Measurements from ENCODE around the gene ACTR8. TPM values are rescaled to one million over a fixed set of nuclear protein-coding genes. Genes with fewer than 3 reads are reported as not detected.

ACTR8 gene
- total RNA-seq, 1 donor from 2014 or later = 40.1 TPM

DNA sequence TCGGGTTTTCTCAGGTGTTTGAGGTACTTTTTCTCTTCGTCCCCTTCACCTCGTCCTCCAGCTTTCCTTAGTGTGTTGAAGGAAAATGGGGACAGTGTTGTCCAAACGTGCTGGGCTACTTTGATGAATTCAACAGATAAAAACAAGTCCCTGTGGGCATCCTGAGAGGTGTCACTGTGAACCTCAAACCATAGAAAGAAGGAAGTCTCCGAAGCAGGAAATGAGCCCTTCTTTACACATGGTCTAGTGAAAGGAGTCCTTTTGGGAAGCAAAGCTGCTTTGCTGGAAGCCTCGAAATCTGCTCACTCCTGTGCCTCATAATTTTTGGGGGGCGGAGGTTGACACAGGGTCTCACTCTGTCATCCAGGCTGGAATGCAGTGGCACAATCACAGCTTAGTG lies 25.0 kb downstream of the ACTR8 start:
- Mint-ChIP-seq H3K27me3 (ENCODE audit: unreplicated experiment) (peaks cover 5% of the 10 kb centered on the region), H3K36me3 (ENCODE audit: low read depth, unreplicated experiment) (peaks cover under 1% of the 10 kb centered on the region), H3K9me3 (ENCODE audit: unreplicated experiment) (no peaks in the 10 kb centered on the region), H3K27ac (ENCODE audit: unreplicated experiment) (no peak overlapping the region), H3K4me3 (ENCODE audit: unreplicated experiment) (no peak overlapping the region), H3K4me1 (ENCODE audit: unreplicated experiment) (peaks cover 2% of the 10 kb centered on the region)
- TF ChIP-seq, protein P1, sequence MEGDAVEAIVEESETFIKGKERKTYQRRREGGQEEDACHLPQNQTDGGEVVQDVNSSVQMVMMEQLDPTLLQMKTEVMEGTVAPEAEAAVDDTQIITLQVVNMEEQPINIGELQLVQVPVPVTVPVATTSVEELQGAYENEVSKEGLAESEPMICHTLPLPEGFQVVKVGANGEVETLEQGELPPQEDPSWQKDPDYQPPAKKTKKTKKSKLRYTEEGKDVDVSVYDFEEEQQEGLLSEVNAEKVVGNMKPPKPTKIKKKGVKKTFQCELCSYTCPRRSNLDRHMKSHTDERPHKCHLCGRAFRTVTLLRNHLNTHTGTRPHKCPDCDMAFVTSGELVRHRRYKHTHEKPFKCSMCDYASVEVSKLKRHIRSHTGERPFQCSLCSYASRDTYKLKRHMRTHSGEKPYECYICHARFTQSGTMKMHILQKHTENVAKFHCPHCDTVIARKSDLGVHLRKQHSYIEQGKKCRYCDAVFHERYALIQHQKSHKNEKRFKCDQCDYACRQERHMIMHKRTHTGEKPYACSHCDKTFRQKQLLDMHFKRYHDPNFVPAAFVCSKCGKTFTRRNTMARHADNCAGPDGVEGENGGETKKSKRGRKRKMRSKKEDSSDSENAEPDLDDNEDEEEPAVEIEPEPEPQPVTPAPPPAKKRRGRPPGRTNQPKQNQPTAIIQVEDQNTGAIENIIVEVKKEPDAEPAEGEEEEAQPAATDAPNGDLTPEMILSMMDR (IDR thresholded peaks at IDR 0.05; ENCODE audit: unreplicated experiment) = no peak
- no peak for DNase-seq (ENCODE audit: low spot score)

DNA sequence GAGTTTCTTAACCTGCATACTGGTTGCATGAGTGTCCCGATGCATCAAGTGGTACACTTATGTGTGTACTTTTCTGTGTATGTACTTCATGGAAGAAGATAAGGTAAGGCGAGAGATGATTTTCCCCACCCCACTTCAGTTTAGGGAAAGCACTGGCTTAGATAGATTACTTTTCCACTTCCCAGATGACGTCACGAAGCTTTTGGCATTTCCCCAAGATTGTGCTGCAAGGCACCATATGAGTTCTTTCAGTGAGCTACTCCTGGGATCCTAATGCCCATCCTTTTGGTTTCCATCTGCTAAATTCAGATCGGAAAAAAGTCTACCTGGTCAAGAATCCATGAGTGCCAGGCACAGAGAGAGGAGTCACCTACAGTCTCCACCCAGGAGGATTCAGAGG lies 31.1 kb downstream of the ACTR8 start:
- no peaks in the 10 kb centered on the region for H3K9me3 Mint-ChIP-seq (ENCODE audit: unreplicated experiment)
- H3K27me3 Mint-ChIP-seq (ENCODE audit: unreplicated experiment) = peaks cover 6% of the 10 kb centered on the region
- DNase-seq (ENCODE audit: low spot score) = no peak
- no peaks in the 10 kb centered on the region for H3K36me3 Mint-ChIP-seq (ENCODE audit: low read depth, unreplicated experiment)
- no peak overlapping the region for H3K27ac Mint-ChIP-seq (ENCODE audit: unreplicated experiment)
- H3K4me1 Mint-ChIP-seq (ENCODE audit: unreplicated experiment) = peaks cover 3% of the 10 kb centered on the region
- TF ChIP-seq, protein P1 (IDR thresholded peaks at IDR 0.05; ENCODE audit: unreplicated experiment) = no peak
- no peak overlapping the region for H3K4me3 Mint-ChIP-seq (ENCODE audit: unreplicated experiment)

DNA sequence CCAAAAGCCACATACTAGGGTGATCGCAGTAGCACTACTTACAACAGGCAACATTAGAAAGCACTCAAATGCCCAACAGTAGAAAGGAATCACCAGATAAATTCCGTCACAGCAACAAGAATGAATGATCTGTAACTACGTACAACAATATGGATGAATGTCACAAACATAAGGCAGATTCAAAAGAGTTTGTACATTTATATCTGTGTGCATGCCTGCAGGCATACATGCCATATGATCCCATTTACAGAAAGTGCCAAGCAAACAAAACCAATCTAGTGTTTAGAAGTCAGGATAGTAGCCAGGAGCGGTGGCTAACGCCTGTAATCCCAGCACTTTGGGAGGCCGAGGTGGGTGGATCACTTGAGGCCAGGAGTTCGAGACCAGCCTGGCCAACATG lies 32.0 kb downstream of the ACTR8 start:
- H3K27ac Mint-ChIP-seq (ENCODE audit: unreplicated experiment) = no peak overlapping the region
- TF ChIP-seq, protein P1 (IDR thresholded peaks at IDR 0.05; ENCODE audit: unreplicated experiment) = no peak
- no peaks in the 10 kb centered on the region for H3K9me3 Mint-ChIP-seq (ENCODE audit: unreplicated experiment)
- peaks cover 3% of the 10 kb centered on the region for H3K4me1 Mint-ChIP-seq (ENCODE audit: unreplicated experiment)
- H3K27me3 Mint-ChIP-seq (ENCODE audit: unreplicated experiment) = peaks cover 8% of the 10 kb centered on the region
- DNase-seq (ENCODE audit: low spot score) = no peak
- H3K4me3 Mint-ChIP-seq (ENCODE audit: unreplicated experiment) = no peak overlapping the region
- no peaks in the 10 kb centered on the region for H3K36me3 Mint-ChIP-seq (ENCODE audit: low read depth, unreplicated experiment)

DNA sequence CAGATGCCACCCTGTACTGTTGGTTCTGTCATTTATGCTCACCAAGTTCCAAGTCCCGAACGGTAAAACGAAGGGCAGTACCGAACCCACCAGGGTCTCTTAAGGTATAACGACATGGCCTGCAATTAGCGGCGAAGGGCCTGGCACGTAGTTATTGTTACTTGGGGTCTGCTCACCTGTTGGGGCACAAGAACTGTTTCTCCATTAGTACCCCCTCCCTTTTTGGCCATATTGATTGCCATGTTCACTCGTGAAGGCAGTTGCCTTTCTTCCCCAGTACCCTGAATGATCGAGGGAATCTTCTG lies 35.1 kb downstream of the ACTR8 start:
- peaks cover 3% of the 10 kb centered on the region for H3K4me1 Mint-ChIP-seq (ENCODE audit: unreplicated experiment)
- H3K4me3 Mint-ChIP-seq (ENCODE audit: unreplicated experiment) = peak overlapping the region; percentile 84

DNA sequence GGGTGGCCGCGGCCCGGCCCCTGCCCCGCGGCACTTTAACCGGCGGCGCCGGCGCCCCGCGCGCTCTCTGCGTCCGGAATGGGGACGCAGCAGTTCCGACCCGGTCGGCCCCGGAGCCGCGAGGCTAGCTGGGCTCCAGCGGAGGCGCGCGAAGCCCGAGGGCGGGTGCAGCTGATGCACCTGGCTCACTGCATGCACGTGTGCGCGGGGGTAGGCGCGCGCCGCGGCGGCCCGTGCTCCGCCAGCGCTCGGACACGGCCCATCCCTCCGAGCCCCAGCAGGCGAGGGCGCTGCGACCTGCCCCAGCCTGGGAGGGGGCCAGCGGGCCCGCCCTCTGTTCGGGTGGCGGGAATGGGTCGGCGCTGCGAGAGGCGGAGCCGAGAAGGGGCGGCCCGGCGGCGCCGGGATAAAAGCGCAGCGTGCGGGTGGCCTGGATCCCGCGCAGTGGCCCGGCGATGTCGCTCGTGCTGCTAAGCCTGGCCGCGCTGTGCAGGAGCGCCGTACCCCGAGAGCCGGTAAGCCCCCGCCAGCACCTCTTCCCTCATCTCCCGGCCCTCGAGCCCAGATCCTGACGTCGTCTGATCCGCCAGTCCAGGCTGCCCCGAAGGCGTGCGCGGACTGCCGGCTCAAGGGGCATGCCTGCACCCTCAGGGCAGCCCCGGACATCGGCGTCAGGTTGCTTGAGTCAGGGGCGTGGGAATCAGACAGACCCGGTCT lies 35.7 kb downstream of the ACTR8 start, which contains the start of the genes CHDH and IL17RB:
Gene CHDH (minus strand): TSS at position 286 of the 717 bp plus-strand sequence. CDS start 22,411 bp downstream, outside the sequence.
Gene IL17RB (plus strand): TSS at position 435 of the 717 bp plus-strand sequence. CDS start 21 bp downstream, at position 456.
- H3K27me3 Mint-ChIP-seq (ENCODE audit: unreplicated experiment) = peaks cover 13% of the 10 kb centered on the region
- H3K36me3 Mint-ChIP-seq (ENCODE audit: low read depth, unreplicated experiment) = no peaks in the 10 kb centered on the region
- H3K9me3 Mint-ChIP-seq (ENCODE audit: unreplicated experiment) = no peaks in the 10 kb centered on the region
- TF ChIP-seq, protein P1 (IDR thresholded peaks at IDR 0.05; ENCODE audit: unreplicated experiment) = no peak
- no peak within 1 kb of the TSS for H3K27ac Mint-ChIP-seq (ENCODE audit: unreplicated experiment)
- peak within 1 kb of the TSS; percentile 84 for H3K4me3 Mint-ChIP-seq (ENCODE audit: unreplicated experiment)
- peaks cover 3% of the 10 kb centered on the region for H3K4me1 Mint-ChIP-seq (ENCODE audit: unreplicated experiment)
- peak; percentile 27 for DNase-seq (ENCODE audit: low spot score)

More for the DNA sequence above, 35.1 kb downstream of the ACTR8 start:
- H3K27ac Mint-ChIP-seq (ENCODE audit: unreplicated experiment) = no peak overlapping the region
- TF ChIP-seq, protein P1 (IDR thresholded peaks at IDR 0.05; ENCODE audit: unreplicated experiment) = no peak
- peaks cover 13% of the 10 kb centered on the region for H3K27me3 Mint-ChIP-seq (ENCODE audit: unreplicated experiment)
- DNase-seq (ENCODE audit: low spot score) = no peak
- H3K36me3 Mint-ChIP-seq (ENCODE audit: low read depth, unreplicated experiment) = no peaks in the 10 kb centered on the region
- H3K9me3 Mint-ChIP-seq (ENCODE audit: unreplicated experiment) = no peaks in the 10 kb centered on the region
